Measurements from ENCODE around the gene ESRRB.

Gene ESRRB

GRCh38 chr14:76467711-76468155 is 91.8 kb downstream of the ESRRB start:
- Histone ChIP-seq H3K27ac (ENCODE audit: insufficient read depth, low read depth, low read length, poor library complexity, severe bottlenecking) (no peak overlapping the region), H3K9me3 (ENCODE audit: control insufficient read depth, low read length) (no peaks in the 10 kb centered on the region), H3K36me3 (ENCODE audit: control insufficient read depth, insufficient read depth, low read length) (no peaks in the 10 kb centered on the region), H3K4me3 (ENCODE audit: insufficient read depth, low read depth, low read length) (no peak overlapping the region), H3K4me1 (ENCODE audit: control insufficient read depth, insufficient read depth, low read length) (peaks cover 18% of the 10 kb centered on the region), H3K27me3 (ENCODE audit: control insufficient read depth, insufficient read depth, low read length, poor library complexity, severe bottlenecking) (no peaks in the 10 kb centered on the region)
- WGBS, 2 experiments, result 93 to 94% methylated on average over 8 of the region's 8 CpGs

- H3K4me1 ChIP-seq (ENCODE audit: control insufficient read depth, insufficient read depth, low read length), result no peaks in the 10 kb centered on the region
- no peaks in the 10 kb centered on the region for H3K9me3 ChIP-seq (ENCODE audit: control insufficient read depth, low read length)
- no peak overlapping the region for H3K27ac ChIP-seq (ENCODE audit: insufficient read depth, low read depth, low read length, poor library complexity, severe bottlenecking)
- no peak overlapping the region for H3K4me3 ChIP-seq (ENCODE audit: insufficient read depth, low read depth, low read length)
- H3K27me3 ChIP-seq (ENCODE audit: control insufficient read depth, insufficient read depth, low read length, poor library complexity, severe bottlenecking), result no peaks in the 10 kb centered on the region
- WGBS, 2 experiments, result 93 to 94% methylated on average over 5 of the region's 5 CpGs
- no peaks in the 10 kb centered on the region for H3K36me3 ChIP-seq (ENCODE audit: control insufficient read depth, insufficient read depth, low read length)
Measured at GRCh38 chr14:76472199-76472723, 96.3 kb downstream of the ESRRB start.

- 87% methylated on average over 17 of the region's 17 CpGs for WGBS, 2 experiments
Measured at GRCh38 chr14:76473481-76474263, 97.7 kb downstream of the ESRRB start.

DNA sequence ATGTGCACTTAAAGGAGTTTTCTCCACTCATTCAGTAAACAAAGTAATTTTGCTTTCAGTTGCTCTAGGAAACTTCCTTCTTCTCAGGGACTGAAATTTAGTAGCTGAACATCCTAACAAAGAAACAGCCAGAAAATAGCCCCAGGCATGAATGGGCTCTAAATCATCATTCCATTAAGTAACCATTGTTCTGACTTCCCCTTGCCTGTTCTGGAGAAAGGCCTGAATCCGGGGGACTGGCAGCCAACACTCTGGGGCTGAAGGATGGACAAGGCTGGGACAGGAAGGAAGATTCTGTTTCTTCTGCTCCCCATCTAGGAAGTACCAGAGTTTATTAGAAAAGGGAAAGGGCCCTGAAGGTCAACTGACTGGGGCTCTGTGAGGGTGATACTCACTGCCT is 104.5 kb downstream of the ESRRB start:
- Histone ChIP-seq H3K36me3 (ENCODE audit: control insufficient read depth, insufficient read depth, low read length) (no peaks in the 10 kb centered on the region), H3K4me3 (ENCODE audit: insufficient read depth, low read depth, low read length) (no peak overlapping the region), H3K9me3 (ENCODE audit: control insufficient read depth, low read length) (no peaks in the 10 kb centered on the region), H3K4me1 (ENCODE audit: control insufficient read depth, insufficient read depth, low read length) (no peaks in the 10 kb centered on the region), H3K27me3 (ENCODE audit: control insufficient read depth, insufficient read depth, low read length, poor library complexity, severe bottlenecking) (no peaks in the 10 kb centered on the region), H3K27ac (ENCODE audit: insufficient read depth, low read depth, low read length, poor library complexity, severe bottlenecking) (no peak overlapping the region)
- 64 to 67% methylated on average over 1 of the region's 1 CpG for WGBS, 2 experiments

More at GRCh38 chr14:76473481-76474263, 97.7 kb downstream of the ESRRB start:
- Histone ChIP-seq H3K36me3 (ENCODE audit: control insufficient read depth, insufficient read depth, low read length) (no peaks in the 10 kb centered on the region), H3K4me3 (ENCODE audit: insufficient read depth, low read depth, low read length) (no peak overlapping the region), H3K27me3 (ENCODE audit: control insufficient read depth, insufficient read depth, low read length, poor library complexity, severe bottlenecking) (no peaks in the 10 kb centered on the region), H3K9me3 (ENCODE audit: control insufficient read depth, low read length) (no peaks in the 10 kb centered on the region), H3K4me1 (ENCODE audit: control insufficient read depth, insufficient read depth, low read length) (no peaks in the 10 kb centered on the region), H3K27ac (ENCODE audit: insufficient read depth, low read depth, low read length, poor library complexity, severe bottlenecking) (no peak overlapping the region)

GRCh38 chr14:76484355-76484754 is 108.4 kb downstream of the ESRRB start:
- no peaks in the 10 kb centered on the region for H3K36me3 ChIP-seq (ENCODE audit: control insufficient read depth, insufficient read depth, low read length)
- no peaks in the 10 kb centered on the region for H3K27me3 ChIP-seq (ENCODE audit: control insufficient read depth, insufficient read depth, low read length, poor library complexity, severe bottlenecking)
- H3K9me3 ChIP-seq (ENCODE audit: control insufficient read depth, low read length), result no peaks in the 10 kb centered on the region
- no peak overlapping the region for H3K27ac ChIP-seq (ENCODE audit: insufficient read depth, low read depth, low read length, poor library complexity, severe bottlenecking)
- no peak overlapping the region for H3K4me3 ChIP-seq (ENCODE audit: insufficient read depth, low read depth, low read length)
- peaks cover 12% of the 10 kb centered on the region for H3K4me1 ChIP-seq (ENCODE audit: control insufficient read depth, insufficient read depth, low read length)
- 85 to 86% methylated on average over 5 of the region's 5 CpGs for WGBS, 2 experiments

DNA sequence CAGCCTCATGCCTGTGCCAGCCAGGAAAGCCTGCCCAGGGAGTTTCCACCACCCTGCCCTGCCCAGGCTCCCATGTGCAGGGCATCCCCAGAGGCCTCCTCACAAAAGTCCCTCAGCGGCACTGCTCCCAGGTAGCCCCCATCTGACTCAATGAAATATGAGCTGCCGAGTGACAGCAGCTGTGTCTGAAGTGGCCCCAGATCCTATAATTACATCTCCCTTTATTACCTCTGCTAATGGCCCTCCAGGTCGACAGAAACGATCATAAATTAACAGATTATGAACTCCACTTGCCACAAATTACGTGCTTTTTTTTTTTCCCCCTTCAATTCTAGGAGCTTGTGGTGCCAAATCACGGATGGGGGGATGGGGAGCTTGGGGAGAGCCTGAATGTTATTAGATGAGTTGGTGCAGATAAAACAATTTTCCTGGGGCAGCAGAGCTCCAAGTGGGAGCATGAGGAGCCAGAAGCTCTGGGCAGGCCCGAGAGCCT is 110.4 kb downstream of the ESRRB start:
- Histone ChIP-seq H3K27me3 (ENCODE audit: control insufficient read depth, insufficient read depth, low read length, poor library complexity, severe bottlenecking) (no peaks in the 10 kb centered on the region), H3K27ac (ENCODE audit: insufficient read depth, low read depth, low read length, poor library complexity, severe bottlenecking) (no peak overlapping the region), H3K4me3 (ENCODE audit: insufficient read depth, low read depth, low read length) (no peak overlapping the region), H3K36me3 (ENCODE audit: control insufficient read depth, insufficient read depth, low read length) (no peaks in the 10 kb centered on the region), H3K9me3 (ENCODE audit: control insufficient read depth, low read length) (no peaks in the 10 kb centered on the region), H3K4me1 (ENCODE audit: control insufficient read depth, insufficient read depth, low read length) (peaks cover 22% of the 10 kb centered on the region)
- WGBS, 2 experiments, result 78 to 81% methylated on average over 7 of the region's 7 CpGs

GRCh38 chr14:76488551-76488950 is 112.6 kb downstream of the ESRRB start:
- Histone ChIP-seq H3K27ac (ENCODE audit: insufficient read depth, low read depth, low read length, poor library complexity, severe bottlenecking) (no peak overlapping the region), H3K9me3 (ENCODE audit: control insufficient read depth, low read length) (no peaks in the 10 kb centered on the region), H3K4me3 (ENCODE audit: insufficient read depth, low read depth, low read length) (no peak overlapping the region), H3K36me3 (ENCODE audit: control insufficient read depth, insufficient read depth, low read length) (no peaks in the 10 kb centered on the region), H3K27me3 (ENCODE audit: control insufficient read depth, insufficient read depth, low read length, poor library complexity, severe bottlenecking) (no peaks in the 10 kb centered on the region), H3K4me1 (ENCODE audit: control insufficient read depth, insufficient read depth, low read length) (peaks cover 23% of the 10 kb centered on the region)
- WGBS, 2 experiments, result 87 to 92% methylated on average over 4 of the region's 4 CpGs

DNA sequence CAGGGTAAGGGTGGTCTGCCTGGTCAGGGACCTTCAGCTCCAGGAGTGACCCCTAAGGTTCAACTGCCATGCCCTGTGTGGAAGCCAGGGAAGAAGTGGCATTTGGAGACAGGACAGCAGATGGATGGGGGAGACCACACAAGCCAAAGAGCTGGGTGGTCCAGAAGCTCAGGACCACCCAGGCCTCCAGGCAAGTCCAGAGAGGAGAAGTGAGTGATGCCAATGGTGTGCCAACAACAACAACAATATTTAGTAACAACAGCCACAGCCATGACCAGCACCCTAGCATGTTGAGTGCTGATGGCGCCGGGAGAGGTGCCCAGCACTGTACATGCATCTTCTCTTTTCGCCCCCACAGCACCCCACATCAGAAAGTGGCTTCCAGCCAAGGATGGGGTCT is 113.7 kb downstream of the ESRRB start:
- H3K27me3 ChIP-seq (ENCODE audit: control insufficient read depth, insufficient read depth, low read length, poor library complexity, severe bottlenecking), result no peaks in the 10 kb centered on the region
- WGBS, 2 experiments, result 90 to 98% methylated on average over 3 of the region's 3 CpGs
- no peak overlapping the region for H3K4me3 ChIP-seq (ENCODE audit: insufficient read depth, low read depth, low read length)
- H3K27ac ChIP-seq (ENCODE audit: insufficient read depth, low read depth, low read length, poor library complexity, severe bottlenecking), result no peak overlapping the region
- peaks cover 23% of the 10 kb centered on the region for H3K4me1 ChIP-seq (ENCODE audit: control insufficient read depth, insufficient read depth, low read length)
- H3K9me3 ChIP-seq (ENCODE audit: control insufficient read depth, low read length), result no peaks in the 10 kb centered on the region
- no peaks in the 10 kb centered on the region for H3K36me3 ChIP-seq (ENCODE audit: control insufficient read depth, insufficient read depth, low read length)

DNA sequence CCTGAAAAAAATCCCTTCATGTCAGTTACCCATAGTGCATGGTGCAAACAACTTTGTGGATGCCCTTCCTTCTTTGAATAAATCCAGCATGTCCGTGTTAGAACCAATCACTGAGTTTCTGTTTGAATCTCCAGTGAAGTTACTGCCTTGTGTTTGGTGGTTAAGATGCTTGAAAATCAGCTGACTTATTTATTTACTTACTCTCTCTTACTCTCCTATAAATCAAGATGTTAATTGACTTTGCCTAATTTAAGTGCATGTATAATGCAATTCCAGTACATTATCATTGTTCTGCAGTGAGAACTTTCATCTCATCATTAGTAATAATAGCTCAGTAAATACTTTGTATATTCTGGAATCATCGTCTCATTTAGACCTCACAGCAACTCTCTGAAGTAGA is 114.2 kb downstream of the ESRRB start:
- no peaks in the 10 kb centered on the region for H3K27me3 ChIP-seq (ENCODE audit: control insufficient read depth, insufficient read depth, low read length, poor library complexity, severe bottlenecking)
- WGBS, 2 experiments, result 96 to 100% methylated on average over 1 to 2 of the region's 2 CpGs
- H3K27ac ChIP-seq (ENCODE audit: insufficient read depth, low read depth, low read length, poor library complexity, severe bottlenecking), result no peak overlapping the region
- no peaks in the 10 kb centered on the region for H3K9me3 ChIP-seq (ENCODE audit: control insufficient read depth, low read length)
- peaks cover 23% of the 10 kb centered on the region for H3K4me1 ChIP-seq (ENCODE audit: control insufficient read depth, insufficient read depth, low read length)
- H3K36me3 ChIP-seq (ENCODE audit: control insufficient read depth, insufficient read depth, low read length), result no peaks in the 10 kb centered on the region
- H3K4me3 ChIP-seq (ENCODE audit: insufficient read depth, low read depth, low read length), result no peak overlapping the region

DNA sequence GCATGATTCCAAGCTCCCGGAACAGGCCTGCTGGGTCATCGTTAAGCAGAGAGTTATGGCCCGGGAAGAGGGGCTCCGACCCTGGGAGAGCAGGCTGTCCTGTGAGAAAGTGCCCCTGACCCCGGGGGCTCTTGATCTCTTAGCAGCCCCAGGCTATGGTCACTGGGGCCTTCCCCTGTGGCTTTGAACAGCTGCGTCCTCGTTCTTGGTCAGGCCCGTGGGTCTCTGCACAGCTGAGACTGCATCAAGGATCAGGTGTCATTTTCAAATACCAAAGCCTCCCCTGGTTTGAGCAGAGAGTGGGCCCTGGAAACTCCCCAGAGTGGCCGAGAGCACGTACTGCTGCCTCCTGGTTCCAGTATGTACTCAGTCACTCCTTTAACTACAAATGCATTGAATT is 114.8 kb downstream of the ESRRB start:
- Histone ChIP-seq H3K36me3 (ENCODE audit: control insufficient read depth, insufficient read depth, low read length) (no peaks in the 10 kb centered on the region), H3K9me3 (ENCODE audit: control insufficient read depth, low read length) (no peaks in the 10 kb centered on the region), H3K4me1 (ENCODE audit: control insufficient read depth, insufficient read depth, low read length) (peaks cover 21% of the 10 kb centered on the region), H3K27ac (ENCODE audit: insufficient read depth, low read depth, low read length, poor library complexity, severe bottlenecking) (peak overlapping the region; percentile 16), H3K4me3 (ENCODE audit: insufficient read depth, low read depth, low read length) (no peak overlapping the region), H3K27me3 (ENCODE audit: control insufficient read depth, insufficient read depth, low read length, poor library complexity, severe bottlenecking) (no peaks in the 10 kb centered on the region)
- 62 to 65% methylated on average over 10 of the region's 10 CpGs for WGBS, 2 experiments

All from ectodermal cell (in vitro differentiated cells).